KMS-11 (cell line): ENCODE data around the gene TIE1.

ENCODE experiments used
- H2AFZ ChIP-seq: fragments of 200-600 bp; sonication (generic); 2 replicates; pipeline ENCODE4 v1.6.1; 2016; ENCODE audit warnings: antibody characterized with exemption, mixed run types, low read depth
- H3K27ac ChIP-seq: fragments of 200-600 bp; sonication (generic); 2 replicates; pipeline ENCODE4 v1.6.1; 2016; ENCODE audit warnings: mild to moderate bottlenecking, mixed run types
- H3K27me3 ChIP-seq: fragments of 200-600 bp; sonication (generic); 2 replicates; pipeline ENCODE4 v1.6.1; 2017; ENCODE audit warnings: mild to moderate bottlenecking, low read depth, mixed run types, moderate library complexity; ENCODE audit not compliant: insufficient read depth
- H3K36me3 ChIP-seq: fragments of 200-600 bp; sonication (generic); 2 replicates; pipeline ENCODE4 v1.6.1; 2017; ENCODE audit warnings: mild to moderate bottlenecking, mixed run types; ENCODE audit not compliant: insufficient read depth
- H3K4me1 ChIP-seq: fragments of 200-600 bp; sonication (generic); 2 replicates; pipeline ENCODE4 v1.6.1; 2016; ENCODE audit warnings: mild to moderate bottlenecking, low read depth, mixed run types; ENCODE audit not compliant: poor library complexity, severe bottlenecking
- H3K4me2 ChIP-seq: fragments of 200-600 bp; sonication (generic); 2 replicates; pipeline ENCODE4 v1.7.0; 2016; ENCODE audit warnings: mild to moderate bottlenecking, mixed run types
- H3K4me3 ChIP-seq: fragments of 200-600 bp; sonication (generic); IDR thresholded peaks from 2 replicates; pipeline ENCODE4 v1.6.1; 2017; ENCODE audit warnings: low read depth, low read length, mixed read lengths; ENCODE audit not compliant: insufficient read depth
- H3K79me2 ChIP-seq: fragments of 200-600 bp; sonication (generic); 2 replicates; pipeline ENCODE4 v1.6.1; 2016; ENCODE audit warnings: low read depth, mixed run types; ENCODE audit not compliant: insufficient read depth
- H3K9ac ChIP-seq: fragments of 200-600 bp; sonication (generic); 2 replicates; pipeline ENCODE4 v1.6.1; 2016; ENCODE audit warnings: mild to moderate bottlenecking, mixed run types
- H4K20me1 ChIP-seq: fragments of 200-600 bp; sonication (generic); 2 replicates; pipeline ENCODE4 v1.6.1; 2016; ENCODE audit warnings: mild to moderate bottlenecking, mixed run types; ENCODE audit not compliant: insufficient read depth
- TF ChIP-seq, protein P1 (sequence below): fragments of 200-600 bp; sonication (generic); conservative IDR thresholded peaks from 2 replicates; pipeline ENCODE4 v1.6.1; 2017; ENCODE audit warnings: low read depth, mild to moderate bottlenecking, antibody characterized with exemption, low read length, moderate library complexity, mixed read lengths

The TIE1 gene

DNA sequence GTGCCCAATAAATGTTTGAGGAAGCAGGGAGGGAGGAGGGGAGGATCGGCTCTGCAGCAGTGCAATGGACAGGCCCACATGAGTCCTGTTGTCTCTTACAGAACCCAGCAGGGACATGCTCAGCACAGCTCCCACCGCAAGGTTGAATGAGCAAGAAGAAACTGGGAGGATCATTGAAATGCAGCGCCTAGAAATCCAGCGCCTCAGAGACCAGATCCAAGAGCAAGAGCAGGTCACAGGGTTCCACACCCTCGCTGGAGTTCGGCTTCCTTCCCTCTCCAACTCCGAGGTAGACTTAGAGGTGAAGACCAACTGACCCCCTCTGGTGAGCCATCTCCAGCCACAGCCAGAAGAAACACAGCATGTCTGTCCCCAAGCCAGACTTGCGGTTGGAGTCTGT lies 46.9 kb upstream of the TIE1 start:
- no peak overlapping the region for H3K27ac ChIP-seq
- H3K79me2 ChIP-seq, result no peaks in the 10 kb centered on the region
- H3K4me2 ChIP-seq, result no peak overlapping the region
- no peak overlapping the region for H3K4me3 ChIP-seq
- no peaks in the 10 kb centered on the region for H3K36me3 ChIP-seq
- H2AFZ ChIP-seq, result no peak overlapping the region
- no peaks in the 10 kb centered on the region for H3K27me3 ChIP-seq
- H3K4me1 ChIP-seq, result no peaks in the 10 kb centered on the region
- TF ChIP-seq, protein P1, sequence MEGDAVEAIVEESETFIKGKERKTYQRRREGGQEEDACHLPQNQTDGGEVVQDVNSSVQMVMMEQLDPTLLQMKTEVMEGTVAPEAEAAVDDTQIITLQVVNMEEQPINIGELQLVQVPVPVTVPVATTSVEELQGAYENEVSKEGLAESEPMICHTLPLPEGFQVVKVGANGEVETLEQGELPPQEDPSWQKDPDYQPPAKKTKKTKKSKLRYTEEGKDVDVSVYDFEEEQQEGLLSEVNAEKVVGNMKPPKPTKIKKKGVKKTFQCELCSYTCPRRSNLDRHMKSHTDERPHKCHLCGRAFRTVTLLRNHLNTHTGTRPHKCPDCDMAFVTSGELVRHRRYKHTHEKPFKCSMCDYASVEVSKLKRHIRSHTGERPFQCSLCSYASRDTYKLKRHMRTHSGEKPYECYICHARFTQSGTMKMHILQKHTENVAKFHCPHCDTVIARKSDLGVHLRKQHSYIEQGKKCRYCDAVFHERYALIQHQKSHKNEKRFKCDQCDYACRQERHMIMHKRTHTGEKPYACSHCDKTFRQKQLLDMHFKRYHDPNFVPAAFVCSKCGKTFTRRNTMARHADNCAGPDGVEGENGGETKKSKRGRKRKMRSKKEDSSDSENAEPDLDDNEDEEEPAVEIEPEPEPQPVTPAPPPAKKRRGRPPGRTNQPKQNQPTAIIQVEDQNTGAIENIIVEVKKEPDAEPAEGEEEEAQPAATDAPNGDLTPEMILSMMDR, result no peak
- H4K20me1 ChIP-seq, result no peaks in the 10 kb centered on the region
- H3K9ac ChIP-seq, result no peak overlapping the region

DNA sequence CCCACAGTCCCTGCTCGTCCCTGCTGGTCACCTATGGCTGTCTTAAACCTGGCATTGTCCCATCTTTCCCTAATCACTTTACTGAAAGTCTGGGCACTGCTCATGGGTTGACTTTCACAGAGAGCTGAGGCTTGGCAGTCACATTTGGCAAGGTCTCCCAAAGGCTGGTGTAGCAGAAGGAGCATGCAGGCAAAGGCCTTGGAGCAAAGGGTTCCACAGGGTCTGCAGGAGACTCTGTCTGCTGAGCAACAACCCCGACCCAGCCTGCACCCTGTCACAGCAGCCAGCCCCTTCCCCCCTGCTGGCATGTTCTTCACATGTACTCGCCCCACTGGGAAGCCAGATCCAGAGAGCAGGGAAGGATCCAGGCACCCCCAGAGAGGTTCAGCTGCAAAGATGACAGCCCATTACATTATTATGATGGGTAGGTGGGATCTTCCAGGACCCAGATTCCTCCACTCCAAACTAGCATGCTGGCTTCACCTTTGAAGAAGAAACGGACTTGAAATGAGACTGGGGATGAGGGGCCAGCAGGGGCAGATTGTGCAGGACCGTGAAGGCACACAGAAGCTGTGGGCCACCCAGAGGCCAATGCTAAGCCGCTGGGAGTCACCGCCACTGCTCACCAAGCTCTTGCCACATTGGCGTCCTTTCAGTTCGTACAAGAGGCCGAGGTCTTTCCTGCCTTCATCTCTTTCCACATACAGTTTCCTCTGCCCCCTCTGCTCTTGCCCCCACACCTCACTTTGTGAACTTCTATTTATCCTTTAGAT lies 45.2 kb upstream of the TIE1 start:
- Histone ChIP-seq H3K79me2 (no peaks in the 10 kb centered on the region), H3K4me2 (no peak overlapping the region), H3K27me3 (no peaks in the 10 kb centered on the region), H3K36me3 (no peaks in the 10 kb centered on the region), H3K4me3 (no peak overlapping the region), H4K20me1 (no peaks in the 10 kb centered on the region), H2AFZ (no peak overlapping the region), H3K9ac (no peak overlapping the region), H3K4me1 (no peaks in the 10 kb centered on the region), H3K27ac (no peak overlapping the region)
- TF ChIP-seq, protein P1, result no peak

DNA sequence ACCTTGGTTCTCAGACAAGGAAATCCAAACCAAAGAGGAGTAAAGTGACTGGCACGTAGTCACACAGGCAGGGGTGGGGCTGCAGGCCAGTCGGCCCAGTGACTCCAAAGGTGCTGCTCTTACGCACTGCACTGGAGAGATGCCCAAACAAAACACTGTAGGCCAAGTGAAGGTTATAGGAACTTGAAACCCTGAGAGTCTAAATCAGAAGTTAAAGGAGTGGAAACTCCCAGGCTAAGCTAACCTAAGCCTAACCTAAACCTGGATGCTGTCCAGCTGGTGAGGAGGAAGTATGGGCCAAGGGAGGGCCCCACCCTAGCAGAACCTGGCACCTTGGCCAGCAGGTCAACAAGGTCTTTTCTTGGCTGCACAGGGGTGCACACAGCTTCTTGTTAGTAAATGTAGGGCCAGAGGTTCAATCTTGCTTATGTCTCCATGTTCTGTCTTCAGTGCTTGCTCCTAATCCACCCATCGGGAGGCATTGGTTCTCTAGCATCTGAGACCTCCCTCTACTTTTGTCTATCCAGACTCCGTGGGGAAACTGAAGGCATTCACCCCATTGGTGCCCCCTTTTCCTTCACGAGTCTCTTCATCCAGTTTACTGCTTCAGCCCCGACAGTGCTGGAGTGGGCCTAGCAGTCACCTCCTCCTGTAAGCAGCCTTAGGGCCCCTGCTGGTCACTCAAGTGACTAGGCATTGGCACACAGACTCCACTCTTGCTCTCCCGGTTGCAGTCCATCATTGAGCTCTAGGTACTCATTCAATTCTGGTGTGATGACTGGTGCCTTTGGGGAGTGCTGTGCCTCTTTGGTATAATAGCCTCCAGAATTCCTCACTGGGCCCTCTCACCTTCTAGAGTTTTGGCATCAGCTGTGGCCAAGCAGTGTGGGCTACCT lies 43.9 kb upstream of the TIE1 start:
- Histone ChIP-seq H3K4me1 (no peaks in the 10 kb centered on the region), H3K4me2 (no peak overlapping the region), H2AFZ (no peak overlapping the region), H4K20me1 (no peaks in the 10 kb centered on the region), H3K4me3 (no peak overlapping the region), H3K36me3 (no peaks in the 10 kb centered on the region), H3K9ac (no peak overlapping the region), H3K27me3 (no peaks in the 10 kb centered on the region), H3K79me2 (no peaks in the 10 kb centered on the region), H3K27ac (no peak overlapping the region)
- TF ChIP-seq, protein P1, result no peak

DNA sequence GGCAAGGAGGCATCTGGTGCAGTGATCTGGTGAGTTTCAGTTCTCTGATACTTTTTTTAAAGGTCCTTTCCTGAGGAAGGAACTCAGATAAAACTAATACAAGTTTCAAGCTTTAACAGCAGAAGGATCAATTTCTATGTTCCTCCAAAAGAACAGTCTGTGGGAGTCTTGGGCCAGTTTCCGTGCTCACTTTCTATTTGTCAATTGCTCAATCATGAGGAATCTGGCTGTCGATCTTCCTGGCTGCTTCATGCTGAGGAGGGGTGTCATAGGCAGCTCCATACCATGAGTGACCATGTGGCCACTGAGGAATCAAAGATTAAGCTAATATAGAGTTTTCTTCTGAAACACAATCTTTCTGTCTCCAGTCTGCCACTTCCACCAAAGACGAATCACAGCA lies 42.4 kb upstream of the TIE1 start:
- no peaks in the 10 kb centered on the region for H3K79me2 ChIP-seq
- no peak overlapping the region for H3K9ac ChIP-seq
- H3K36me3 ChIP-seq, result no peaks in the 10 kb centered on the region
- no peak overlapping the region for H3K4me2 ChIP-seq
- H2AFZ ChIP-seq, result no peak overlapping the region
- H3K4me1 ChIP-seq, result no peaks in the 10 kb centered on the region
- H3K27ac ChIP-seq, result no peak overlapping the region
- no peaks in the 10 kb centered on the region for H3K27me3 ChIP-seq
- H4K20me1 ChIP-seq, result no peaks in the 10 kb centered on the region
- no peak overlapping the region for H3K4me3 ChIP-seq
- TF ChIP-seq, protein P1, result no peak
